Activated CD8-positive, alpha-beta memory T cell treated with anti-CD3 and anti-CD28 coated beads, Interleukin-2, amount 10 ng/mL, durations not matched to agents 7 days and 5 days (primary cell): Measurements from ENCODE around the gene ECE1. TPM values are rescaled to one million over a fixed set of nuclear protein-coding genes. Genes with fewer than 3 reads are reported as not detected.

Experiments used
- ATAC-seq: fragments of 150-1000 bp; cut with Tn5 transposase; one replicate; pipeline ENCODE4 v1.10.0; 2021; ENCODE audit warnings: moderate library complexity
- CTCF ChIA-PET: fragments of 350-600 bp; sonication (Branson Sonifier 250); formaldehyde crosslinking; loops from one replicate; lab custom pipeline; 2021; ENCODE audit warnings: antibody characterized with exemption; lab: Charles Lee
- DNase-seq: peaks from one replicate; pipeline ENCODE4 v3.0.0-alpha.2; 2020
- H3K27ac Mint-ChIP-seq: one replicate; pipeline ENCODE4 v1.8.0; 2021; ENCODE audit warnings: mild to moderate bottlenecking, mixed read lengths
- H3K27me3 Mint-ChIP-seq: one replicate; pipeline ENCODE4 v1.8.0; 2021; ENCODE audit warnings: mixed read lengths
- H3K36me3 Mint-ChIP-seq: one replicate; pipeline ENCODE4 v1.8.0; 2021; ENCODE audit warnings: mild to moderate bottlenecking, mixed read lengths
- H3K4me1 Mint-ChIP-seq: one replicate; pipeline ENCODE4 v1.8.0; 2021; ENCODE audit warnings: mixed read lengths
- H3K4me3 Mint-ChIP-seq: one replicate; pipeline ENCODE4 v1.8.0; 2021; ENCODE audit warnings: mild to moderate bottlenecking, moderate library complexity, mixed read lengths
- H3K9me3 Mint-ChIP-seq: one replicate; pipeline ENCODE4 v1.8.0; 2022; ENCODE audit warnings: low read depth, mixed read lengths
- total RNA-seq, 2 experiments: library from RNA; stranded (reverse); gene quantifications; one replicate each; pipeline ENCODE4 v1.2.3, GENCODE V29; 2021

Gene ECE1
- total RNA-seq, 2 experiments from 2014 or later, result 46.6 to 87.5 TPM

DNA sequence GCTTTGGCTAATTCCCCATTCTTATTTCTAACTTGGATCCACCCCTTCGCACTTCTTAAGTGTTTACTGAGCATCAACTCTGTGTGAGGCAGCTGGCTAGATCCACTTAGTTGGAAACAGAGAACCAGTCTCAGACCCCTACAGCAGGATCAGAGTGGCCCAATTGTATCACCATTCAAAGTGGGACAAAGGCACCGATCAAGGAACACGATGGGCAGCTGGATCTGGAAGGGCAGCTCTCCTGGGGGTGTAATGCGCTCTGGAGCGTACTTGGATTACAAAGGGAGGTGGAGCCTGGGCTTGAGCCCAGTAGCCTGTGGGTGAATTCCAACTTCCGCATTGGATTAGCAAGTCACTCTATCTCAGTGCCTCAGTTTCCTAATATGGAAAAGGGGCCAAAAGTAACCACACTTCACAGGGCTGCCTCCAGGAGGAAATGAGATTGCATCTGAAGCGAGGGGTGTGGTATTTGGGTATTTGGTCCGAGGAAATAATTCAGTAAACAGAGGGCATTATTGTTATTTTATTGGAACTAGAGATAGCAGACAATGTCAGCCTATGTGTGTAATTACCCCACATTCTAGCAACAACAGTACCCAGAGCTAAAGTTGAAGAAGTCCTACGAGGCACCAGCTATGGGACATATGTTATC, 11.9 kb downstream of the ECE1 start:
- DNase-seq, result no peak
- peaks cover 19% of the 10 kb centered on the region for H3K36me3 Mint-ChIP-seq
- H3K27me3 Mint-ChIP-seq, result no peaks in the 10 kb centered on the region
- ATAC-seq, result no peak
- H3K4me1 Mint-ChIP-seq, result peaks cover 39% of the 10 kb centered on the region
- H3K9me3 Mint-ChIP-seq, result no peaks in the 10 kb centered on the region
- H3K4me3 Mint-ChIP-seq, result no peak overlapping the region
- peak overlapping the region; percentile 86 for H3K27ac Mint-ChIP-seq
- CTCF ChIA-PET, result interaction anchor here (0.5 to 4.7 kb wide), 3 partner anchors 8 to 37 kb away, joined by 3 to 53 read pairs (median 6); no protein-coding TSS in a partner anchor

DNA sequence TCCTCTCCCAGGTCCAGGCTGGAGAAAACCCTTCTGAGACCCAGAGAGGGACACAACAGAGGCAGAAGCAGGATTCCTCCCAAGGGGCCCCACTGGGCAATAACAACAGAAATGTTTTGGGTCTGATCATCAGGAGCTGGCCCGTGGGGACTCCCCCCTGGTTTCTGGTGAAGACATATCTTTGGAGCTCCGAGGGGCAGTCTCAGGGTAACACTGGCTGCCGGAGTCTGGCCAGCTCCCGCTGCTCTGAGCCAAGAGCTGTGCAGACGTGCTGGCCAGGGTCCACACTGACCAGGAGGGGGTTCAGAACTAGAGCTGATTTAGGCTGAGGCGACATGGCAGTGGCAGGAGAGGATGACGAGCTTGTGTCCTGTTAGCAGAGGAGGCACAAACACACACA, 13.1 kb downstream of the ECE1 start:
- H3K36me3 Mint-ChIP-seq, result peaks cover 21% of the 10 kb centered on the region
- DNase-seq, result no peak
- no peak for ATAC-seq
- no peaks in the 10 kb centered on the region for H3K27me3 Mint-ChIP-seq
- CTCF ChIA-PET, result interaction anchor here (0.7 to 1.6 kb wide), 2 partner anchors 16 to 269 kb away, joined by 5 to 6 read pairs; no protein-coding TSS in a partner anchor
- H3K4me1 Mint-ChIP-seq, result peaks cover 37% of the 10 kb centered on the region
- no peak overlapping the region for H3K4me3 Mint-ChIP-seq
- no peak overlapping the region for H3K27ac Mint-ChIP-seq
- H3K9me3 Mint-ChIP-seq, result no peaks in the 10 kb centered on the region

GRCh38 chr1:21272540-21272939, 17.7 kb downstream of the ECE1 start:
- H3K4me3 Mint-ChIP-seq, result no peak overlapping the region
- ATAC-seq (no peak), DNase-seq (no peak)
- peaks cover 35% of the 10 kb centered on the region for H3K36me3 Mint-ChIP-seq
- H3K27ac Mint-ChIP-seq, result no peak overlapping the region
- CTCF ChIA-PET, result interaction anchor here (1.4 to 6.5 kb wide), 4 partner anchors 11 to 97 kb away, joined by 5 to 110 read pairs (median 30); no protein-coding TSS in a partner anchor
- no peaks in the 10 kb centered on the region for H3K9me3 Mint-ChIP-seq
- H3K27me3 Mint-ChIP-seq, result no peaks in the 10 kb centered on the region
- H3K4me1 Mint-ChIP-seq, result peaks cover 4% of the 10 kb centered on the region

DNA sequence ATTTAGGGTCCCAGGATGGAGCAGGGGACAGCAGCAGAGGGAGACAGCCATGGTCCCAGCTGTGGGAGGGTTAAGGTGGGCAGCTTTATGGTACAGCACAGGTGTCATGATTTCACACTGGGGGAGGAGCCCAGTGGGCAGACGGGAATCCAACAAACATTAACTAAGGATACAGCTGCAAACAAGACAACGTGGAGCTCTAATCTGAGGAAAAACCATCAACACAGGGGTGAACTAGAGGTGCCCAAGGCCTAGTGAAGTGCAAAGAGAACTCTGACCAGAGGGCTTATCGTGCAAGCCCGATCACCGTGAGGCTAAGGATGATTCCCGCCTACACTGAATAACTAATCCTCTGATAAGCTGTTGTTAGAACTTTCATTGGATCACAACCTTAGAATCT, 18.7 kb downstream of the ECE1 start:
- Mint-ChIP-seq H3K27ac (no peak overlapping the region), H3K27me3 (no peaks in the 10 kb centered on the region), H3K4me3 (no peak overlapping the region), H3K9me3 (no peaks in the 10 kb centered on the region), H3K4me1 (peaks cover 4% of the 10 kb centered on the region), H3K36me3 (peaks cover 39% of the 10 kb centered on the region)
- DNase-seq (no peak), ATAC-seq (no peak)
- CTCF ChIA-PET, result interaction anchor here (1.4 to 6.5 kb wide), 9 partner anchors 9 to 98 kb away, joined by 3 to 110 read pairs (median 20); partner anchors contain the start of gene ECE1

DNA sequence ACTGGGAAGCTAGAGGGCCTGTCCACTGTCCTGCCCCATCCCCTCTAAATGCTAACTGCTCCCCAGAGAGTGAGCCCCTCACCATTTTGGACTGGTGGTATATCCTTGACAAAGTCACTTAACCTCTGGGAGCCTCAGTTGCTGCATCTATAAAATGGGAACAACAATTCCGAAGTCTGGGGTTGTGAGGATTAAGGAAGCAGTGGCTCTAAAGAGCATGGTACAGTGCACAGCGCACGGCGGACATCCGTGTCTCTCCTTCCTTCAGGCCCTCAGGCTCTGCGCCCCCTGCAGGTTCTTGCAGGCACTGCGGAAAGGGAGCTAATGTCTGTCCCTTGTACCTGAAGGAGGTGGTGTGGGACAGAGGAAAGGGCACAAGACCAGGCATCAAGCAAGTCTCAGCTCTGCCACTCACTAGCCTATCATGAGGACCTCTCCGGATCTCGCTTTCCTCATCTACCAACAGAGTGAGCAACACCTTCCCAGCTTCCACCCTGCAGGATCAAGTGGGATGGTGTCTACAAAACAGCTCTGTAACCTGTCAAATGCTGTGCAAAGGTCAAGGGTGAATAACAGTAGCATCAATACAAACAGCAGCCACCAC, 20.1 kb downstream of the ECE1 start:
- H3K36me3 Mint-ChIP-seq, result peaks cover 39% of the 10 kb centered on the region
- no peaks in the 10 kb centered on the region for H3K9me3 Mint-ChIP-seq

DNA sequence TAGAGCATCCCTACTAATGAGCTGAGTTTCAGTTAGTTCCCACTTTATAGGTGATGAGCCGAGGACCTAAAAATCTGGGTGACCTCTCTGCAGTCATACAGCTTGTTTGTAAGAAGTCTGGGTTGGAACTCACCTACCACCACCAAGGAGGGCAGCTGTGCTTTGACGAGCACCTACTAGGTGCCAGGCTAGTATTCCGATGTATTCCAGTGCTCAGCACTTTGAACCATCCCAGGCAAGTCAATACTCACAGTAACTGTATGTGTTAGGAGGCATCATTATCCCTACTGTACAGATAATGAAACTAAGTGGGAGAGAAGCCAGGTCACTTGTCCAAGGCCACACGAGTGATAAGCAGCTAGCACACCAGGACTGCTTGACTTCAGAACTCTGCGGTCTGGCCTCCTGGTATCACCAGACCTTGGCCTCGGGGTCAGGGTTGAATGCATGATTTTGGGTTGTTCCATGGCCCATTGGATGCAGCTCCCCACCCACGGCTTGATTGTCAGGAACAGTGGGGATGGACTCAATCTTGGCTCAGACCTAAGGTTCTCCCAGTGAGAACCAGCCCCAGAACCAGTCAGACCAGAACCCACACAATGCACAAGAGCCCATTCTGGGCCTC, 20.7 kb downstream of the ECE1 start:
- CTCF ChIA-PET, result interaction anchor here (0.8 to 6.5 kb wide), 25 partner anchors 8 to 539 kb away, joined by 3 to 110 read pairs (median 6); partner anchors contain the start of gene ECE1
- Mint-ChIP-seq H3K4me3 (no peak overlapping the region), H3K9me3 (no peaks in the 10 kb centered on the region), H3K4me1 (peaks cover 4% of the 10 kb centered on the region), H3K36me3 (peaks cover 35% of the 10 kb centered on the region), H3K27me3 (no peaks in the 10 kb centered on the region), H3K27ac (no peak overlapping the region)
- DNase-seq, result no peak
- ATAC-seq, result no peak

More for the DNA sequence above, 20.1 kb downstream of the ECE1 start:
- ATAC-seq, result peak; percentile 82
- DNase-seq, result peak; percentile 85
- no peak overlapping the region for H3K27ac Mint-ChIP-seq
- CTCF ChIA-PET, result interaction anchor here (0.6 to 6.5 kb wide), 37 partner anchors 8 to 539 kb away, joined by 3 to 110 read pairs (median 5); partner anchors contain the start of genes ECE1 and HP1BP3
- no peak overlapping the region for H3K4me3 Mint-ChIP-seq
- H3K27me3 Mint-ChIP-seq, result no peaks in the 10 kb centered on the region
- H3K4me1 Mint-ChIP-seq, result peaks cover 4% of the 10 kb centered on the region

DNA sequence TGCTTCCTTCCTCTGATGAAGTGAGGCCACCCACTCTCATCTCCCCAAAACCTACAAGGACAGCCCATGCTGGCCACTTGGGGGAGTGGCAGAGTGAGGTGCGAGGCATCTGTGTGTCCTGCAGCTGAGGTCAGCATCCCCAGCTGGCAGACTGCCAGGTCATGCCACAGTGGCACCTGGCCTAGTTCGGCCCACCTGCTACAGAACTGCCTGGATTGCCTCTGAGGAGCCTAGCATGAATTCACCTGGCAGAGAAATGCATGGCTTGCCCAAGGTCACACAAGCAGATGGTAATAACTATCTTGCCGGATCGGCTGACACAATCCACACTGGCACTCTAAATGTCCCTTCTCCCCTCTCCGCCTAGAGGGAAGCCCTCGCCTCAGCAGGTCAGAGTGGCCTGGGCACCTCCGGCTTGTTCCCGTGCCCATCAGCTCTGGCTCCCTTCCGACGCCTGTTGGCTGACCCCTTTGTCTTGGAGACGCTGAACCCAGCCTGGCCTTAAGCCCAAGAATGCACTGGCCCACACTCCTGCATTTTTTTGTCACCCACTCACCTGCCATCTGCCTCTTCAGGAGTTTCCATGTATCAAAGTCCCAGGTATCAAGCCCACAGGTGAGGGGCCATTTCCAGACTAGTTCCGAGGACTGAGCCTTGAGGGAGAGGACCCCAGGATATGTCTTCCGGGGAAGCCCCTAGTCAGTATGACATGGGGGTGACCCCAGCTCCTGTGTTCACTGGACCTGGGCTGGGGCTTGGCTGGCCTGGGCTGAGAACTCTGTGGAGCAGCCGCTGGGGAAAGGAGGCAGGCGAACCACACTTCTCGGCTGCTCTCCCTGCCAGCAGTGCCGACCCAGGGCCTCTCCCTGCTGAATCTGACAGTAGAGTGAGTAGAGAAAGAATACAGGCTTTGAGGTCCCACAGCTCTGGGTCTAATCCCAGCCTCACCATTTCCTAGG, 21.7 kb downstream of the ECE1 start:
- CTCF ChIA-PET, result interaction anchor here (2.4 to 6.5 kb wide), 8 partner anchors 7 to 101 kb away, joined by 19 to 110 read pairs (median 32); partner anchors contain the start of gene ECE1
- H3K36me3 Mint-ChIP-seq, result peaks cover 32% of the 10 kb centered on the region
- no peak overlapping the region for H3K27ac Mint-ChIP-seq
- H3K4me1 Mint-ChIP-seq, result peaks cover 4% of the 10 kb centered on the region
- H3K27me3 Mint-ChIP-seq, result no peaks in the 10 kb centered on the region
- ATAC-seq, result no peak
- H3K4me3 Mint-ChIP-seq, result no peak overlapping the region
- no peaks in the 10 kb centered on the region for H3K9me3 Mint-ChIP-seq
- no peak for DNase-seq

GRCh38 chr1:21267191-21268077, 22.8 kb downstream of the ECE1 start:
- DNase-seq (no peak), ATAC-seq (no peak)
- CTCF ChIA-PET, result interaction anchor here (1.5 to 6.5 kb wide), 4 partner anchors 12 to 102 kb away, joined by 4 to 110 read pairs (median 30); no protein-coding TSS in a partner anchor
- no peak overlapping the region for H3K27ac Mint-ChIP-seq
- no peaks in the 10 kb centered on the region for H3K27me3 Mint-ChIP-seq
- peaks cover 27% of the 10 kb centered on the region for H3K36me3 Mint-ChIP-seq
- H3K4me1 Mint-ChIP-seq, result peaks cover 9% of the 10 kb centered on the region
- H3K9me3 Mint-ChIP-seq, result no peaks in the 10 kb centered on the region
- no peak overlapping the region for H3K4me3 Mint-ChIP-seq

- Mint-ChIP-seq H3K4me3 (no peak overlapping the region), H3K4me1 (peaks cover 20% of the 10 kb centered on the region), H3K9me3 (no peaks in the 10 kb centered on the region), H3K27me3 (no peaks in the 10 kb centered on the region), H3K27ac (no peak overlapping the region), H3K36me3 (peaks cover 19% of the 10 kb centered on the region)
- DNase-seq, result no peak
- CTCF ChIA-PET, result interaction anchor here (1.5 kb wide), 1 partner anchor 17 kb away, joined by 4 read pairs; no protein-coding TSS in a partner anchor
- ATAC-seq, result no peak
Observed at GRCh38 chr1:21266119-21266774, 24.0 kb downstream of the ECE1 start.

DNA sequence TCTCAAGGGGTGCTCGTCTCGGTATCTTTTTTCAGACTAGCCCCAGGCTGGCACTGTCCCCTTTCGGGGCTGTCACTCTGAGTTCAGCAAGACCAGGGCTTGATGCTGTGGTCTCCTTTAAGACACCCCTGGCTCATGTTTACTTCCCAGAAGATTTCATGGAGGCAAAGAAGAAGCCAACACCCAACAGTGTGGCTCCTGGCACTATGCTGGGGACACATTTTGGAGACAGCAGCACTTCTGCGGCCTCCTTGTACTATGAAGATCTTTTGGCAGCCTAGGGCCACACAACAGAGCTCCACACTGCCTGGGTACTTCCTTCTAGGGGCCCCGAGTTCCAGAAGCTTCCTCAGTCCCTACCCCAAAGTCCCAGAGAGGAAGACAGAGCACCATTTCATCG, 24.6 kb downstream of the ECE1 start:
- H3K27me3 Mint-ChIP-seq, result no peaks in the 10 kb centered on the region
- H3K9me3 Mint-ChIP-seq, result no peaks in the 10 kb centered on the region
- no peak for DNase-seq
- H3K4me3 Mint-ChIP-seq, result no peak overlapping the region
- peaks cover 21% of the 10 kb centered on the region for H3K36me3 Mint-ChIP-seq
- no peak for ATAC-seq
- peaks cover 24% of the 10 kb centered on the region for H3K4me1 Mint-ChIP-seq
- CTCF ChIA-PET, result interaction anchor here (1.5 kb wide), 1 partner anchor 16 kb away, joined by 4 read pairs; no protein-coding TSS in a partner anchor
- H3K27ac Mint-ChIP-seq, result no peak overlapping the region

DNA sequence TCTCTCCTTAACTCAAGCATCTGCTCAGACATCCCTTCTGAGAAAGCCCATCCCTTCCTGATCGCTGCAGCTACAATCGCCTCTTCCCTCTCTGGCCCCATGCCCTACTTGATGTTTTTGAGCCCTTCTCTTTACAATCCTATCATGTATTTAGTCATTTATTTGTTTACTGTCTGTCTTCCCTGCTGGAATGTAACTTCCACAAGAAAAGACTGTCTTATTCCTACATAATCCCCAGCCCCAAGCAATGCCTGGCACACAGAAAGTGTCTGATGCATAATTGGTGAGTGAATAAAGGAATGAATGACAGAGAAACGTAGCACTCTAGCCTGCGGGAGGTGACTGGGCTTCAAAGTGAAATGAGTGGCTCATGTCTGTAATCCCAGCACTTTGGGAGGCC, 25.4 kb downstream of the ECE1 start:
- peaks cover 21% of the 10 kb centered on the region for H3K36me3 Mint-ChIP-seq

More for the DNA sequence above, 25.4 kb downstream of the ECE1 start:
- CTCF ChIA-PET, result no interaction called here
- ATAC-seq, result no peak
- Mint-ChIP-seq H3K4me3 (no peak overlapping the region), H3K27me3 (no peaks in the 10 kb centered on the region), H3K27ac (no peak overlapping the region), H3K4me1 (peaks cover 27% of the 10 kb centered on the region), H3K9me3 (no peaks in the 10 kb centered on the region)
- DNase-seq, result no peak
